ENCODE results near the gene UPK3A.

GRCh38 chr22:45336971-45337431, 52.3 kb downstream of the UPK3A start:
- TF ChIP-seq, protein P1, sequence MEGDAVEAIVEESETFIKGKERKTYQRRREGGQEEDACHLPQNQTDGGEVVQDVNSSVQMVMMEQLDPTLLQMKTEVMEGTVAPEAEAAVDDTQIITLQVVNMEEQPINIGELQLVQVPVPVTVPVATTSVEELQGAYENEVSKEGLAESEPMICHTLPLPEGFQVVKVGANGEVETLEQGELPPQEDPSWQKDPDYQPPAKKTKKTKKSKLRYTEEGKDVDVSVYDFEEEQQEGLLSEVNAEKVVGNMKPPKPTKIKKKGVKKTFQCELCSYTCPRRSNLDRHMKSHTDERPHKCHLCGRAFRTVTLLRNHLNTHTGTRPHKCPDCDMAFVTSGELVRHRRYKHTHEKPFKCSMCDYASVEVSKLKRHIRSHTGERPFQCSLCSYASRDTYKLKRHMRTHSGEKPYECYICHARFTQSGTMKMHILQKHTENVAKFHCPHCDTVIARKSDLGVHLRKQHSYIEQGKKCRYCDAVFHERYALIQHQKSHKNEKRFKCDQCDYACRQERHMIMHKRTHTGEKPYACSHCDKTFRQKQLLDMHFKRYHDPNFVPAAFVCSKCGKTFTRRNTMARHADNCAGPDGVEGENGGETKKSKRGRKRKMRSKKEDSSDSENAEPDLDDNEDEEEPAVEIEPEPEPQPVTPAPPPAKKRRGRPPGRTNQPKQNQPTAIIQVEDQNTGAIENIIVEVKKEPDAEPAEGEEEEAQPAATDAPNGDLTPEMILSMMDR (IDR thresholded peaks at IDR 0.05; ENCODE audit: low read length): no peak
- TF ChIP-seq EZH2phosphoT487 (IDR thresholded peaks at IDR 0.05; ENCODE audit: low read length): no peak

Data from MM.1S (cell line).